Glomerular visceral epithelial cell (primary cell): ENCODE measurements around the gene SERTAD3.
"Not testable (repeated sequence)": the region's sequence is repeated elsewhere in the genome, so short reads cannot be mapped to it uniquely, and the experiment has no call there.

Experiments
- DNase-seq: peaks from one replicate; pipeline ENCODE4 v3.0.0-alpha.2; 2016; ENCODE audit errors: extremely low spot score

The SERTAD3 gene

DNA sequence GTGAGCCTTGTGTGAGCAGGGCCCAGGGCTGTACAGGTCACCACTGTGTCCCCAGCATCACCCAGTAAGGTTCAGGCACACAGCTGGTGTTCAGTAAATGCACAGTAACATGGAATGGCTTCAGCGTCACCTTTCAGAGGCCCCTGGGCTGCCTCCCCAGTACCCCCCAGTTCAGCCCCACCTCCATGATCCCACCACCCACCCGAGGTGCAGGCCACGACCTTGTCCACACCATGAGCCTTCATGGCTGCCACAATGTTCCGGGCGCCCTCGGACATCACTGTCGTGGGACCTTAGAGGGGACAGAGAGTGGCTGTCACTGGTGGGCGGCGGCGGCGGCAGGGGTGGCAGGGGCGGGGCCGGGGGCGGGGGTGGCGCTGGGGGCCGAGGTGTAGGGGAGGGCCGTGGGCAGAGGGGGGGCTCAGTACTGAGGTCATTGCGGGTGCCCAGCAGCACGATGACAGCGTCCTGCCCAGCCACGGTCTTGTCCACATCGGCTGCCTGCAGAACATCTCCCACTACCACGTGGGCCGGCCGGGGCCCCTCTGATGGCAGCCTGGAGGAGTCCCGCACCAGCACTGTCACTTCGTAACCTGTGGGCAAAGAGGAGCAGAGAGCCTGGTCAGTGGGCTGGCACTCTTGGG, 13.9 kb upstream of the SERTAD3 start:
- DNase-seq = no peak

DNA sequence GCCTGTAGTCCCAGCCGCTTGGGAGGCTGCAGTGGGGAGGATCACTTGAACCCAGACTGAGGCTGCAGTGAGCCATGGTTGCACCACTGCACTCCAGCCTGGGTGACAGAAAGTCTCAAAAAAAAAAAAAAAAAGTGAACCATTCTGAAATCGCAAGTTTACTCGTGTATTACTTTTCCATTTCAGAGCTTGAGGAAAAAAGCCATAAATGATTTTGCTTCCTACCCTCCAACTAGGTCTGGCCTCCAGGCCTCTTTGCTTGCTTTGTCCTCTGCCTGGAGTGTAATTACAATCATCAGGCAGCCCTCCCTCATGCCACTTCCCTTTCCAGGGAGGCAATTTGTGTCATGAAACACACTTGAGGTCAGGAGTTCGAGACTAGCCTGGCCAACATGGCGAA, 12.9 kb upstream of the SERTAD3 start:
- DNase-seq = no peak

DNA sequence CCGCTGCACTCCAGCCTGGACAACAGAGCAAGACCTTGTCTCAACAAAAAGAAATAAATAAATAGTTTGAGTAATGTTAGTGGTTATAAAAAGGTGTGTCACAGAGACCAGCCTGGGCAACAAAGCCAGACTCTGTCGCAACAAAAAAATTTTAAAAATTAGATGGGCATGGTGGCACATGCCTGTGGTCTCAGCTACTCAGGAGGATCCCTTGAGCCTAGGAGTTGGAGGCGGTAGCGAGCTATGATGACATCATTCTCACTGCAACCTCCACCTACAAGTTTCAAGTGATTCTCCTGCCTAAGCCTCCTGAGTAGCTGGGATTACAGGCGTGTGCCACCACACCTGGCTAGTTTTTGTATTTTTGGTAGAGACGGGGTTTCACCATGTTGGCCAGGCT, 9.8 kb upstream of the SERTAD3 start:
- peak; percentile 32 for DNase-seq

DNA sequence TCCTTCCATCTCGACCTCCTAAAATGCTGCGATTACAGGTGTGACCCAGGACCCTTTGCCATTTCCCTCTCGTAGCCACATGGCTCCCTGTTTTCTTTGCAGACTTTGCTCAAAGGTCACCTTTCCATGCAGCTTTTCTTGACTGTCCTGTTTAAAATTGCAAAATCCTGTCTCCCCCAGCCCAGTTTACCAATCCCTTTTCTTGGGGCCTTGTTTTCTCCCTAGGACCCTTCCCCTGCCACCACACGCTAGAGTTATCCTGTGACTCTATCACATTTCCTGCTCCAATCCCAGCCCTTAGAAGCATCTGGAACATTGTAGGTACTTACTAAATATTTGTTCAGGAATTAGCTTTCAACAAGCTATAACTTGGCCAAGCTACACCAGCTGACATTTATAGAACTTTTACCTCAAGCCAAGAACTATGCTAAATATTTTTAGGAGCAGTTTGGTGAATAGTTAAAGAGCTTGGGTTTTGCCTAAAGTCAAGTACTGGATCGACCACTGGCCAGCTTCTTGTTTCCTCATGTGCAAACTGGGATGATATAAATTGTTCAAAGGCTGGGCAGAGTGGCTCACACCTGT, 9.1 kb upstream of the SERTAD3 start:
- DNase-seq = no peak

DNA sequence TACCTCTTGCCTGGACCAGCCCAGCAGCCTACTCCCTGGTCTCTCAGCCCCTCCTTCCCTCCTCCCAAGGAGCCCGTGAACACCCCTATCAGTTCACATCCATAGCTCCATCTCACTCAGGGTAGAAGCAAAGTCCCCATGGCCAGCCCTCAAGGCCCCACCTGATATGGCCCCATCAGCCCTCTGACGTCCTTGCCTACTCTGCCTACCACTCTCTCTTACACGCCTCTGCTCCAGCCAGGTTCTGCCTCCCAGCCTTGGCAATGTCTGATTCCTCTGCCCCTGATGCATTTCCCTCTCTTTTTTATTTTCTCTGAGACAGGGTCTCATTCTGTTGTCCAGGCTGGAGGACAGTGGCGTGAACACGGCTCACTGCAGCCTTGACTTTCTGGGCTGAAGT, 7.9 kb upstream of the SERTAD3 start:
- no peak for DNase-seq

DNA sequence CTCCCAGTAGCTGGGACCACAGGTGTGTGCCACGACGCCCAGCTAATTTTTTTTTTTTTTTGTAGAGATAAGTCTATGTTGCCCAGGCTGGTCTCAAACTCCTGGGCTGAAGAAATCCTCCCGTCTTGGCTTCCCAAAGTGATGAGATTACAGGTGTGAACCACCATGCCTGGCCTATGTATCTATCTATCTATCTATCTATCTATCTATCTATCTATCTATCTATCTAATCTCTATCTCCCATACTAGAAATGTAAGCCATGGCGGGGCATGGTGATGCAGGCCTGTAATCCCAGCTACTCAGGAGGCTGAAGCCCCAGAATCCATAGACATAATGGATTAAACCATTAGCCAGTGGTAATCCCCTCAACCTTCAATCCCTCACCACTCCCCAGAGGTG, 6.5 kb upstream of the SERTAD3 start:
- no peak for DNase-seq

DNA sequence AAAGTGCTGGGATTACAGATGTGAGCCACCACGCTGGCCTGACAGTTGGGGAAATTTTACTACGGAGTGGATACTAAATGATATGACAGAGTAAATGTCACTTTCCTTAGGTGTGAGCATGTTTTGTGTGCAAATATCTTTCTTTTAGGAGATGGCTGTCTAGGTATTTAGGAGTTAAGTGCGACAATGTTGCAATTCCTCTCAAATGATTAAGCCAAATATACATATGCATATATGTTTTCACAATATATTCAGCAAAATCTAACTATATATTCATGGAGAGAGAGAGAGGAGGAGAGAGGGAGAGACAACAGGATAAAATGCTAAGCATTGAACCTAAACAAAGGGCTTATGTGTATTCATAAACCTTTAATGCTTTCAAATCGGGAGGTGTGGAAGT, 5.4 kb upstream of the SERTAD3 start:
- DNase-seq = no peak

DNA sequence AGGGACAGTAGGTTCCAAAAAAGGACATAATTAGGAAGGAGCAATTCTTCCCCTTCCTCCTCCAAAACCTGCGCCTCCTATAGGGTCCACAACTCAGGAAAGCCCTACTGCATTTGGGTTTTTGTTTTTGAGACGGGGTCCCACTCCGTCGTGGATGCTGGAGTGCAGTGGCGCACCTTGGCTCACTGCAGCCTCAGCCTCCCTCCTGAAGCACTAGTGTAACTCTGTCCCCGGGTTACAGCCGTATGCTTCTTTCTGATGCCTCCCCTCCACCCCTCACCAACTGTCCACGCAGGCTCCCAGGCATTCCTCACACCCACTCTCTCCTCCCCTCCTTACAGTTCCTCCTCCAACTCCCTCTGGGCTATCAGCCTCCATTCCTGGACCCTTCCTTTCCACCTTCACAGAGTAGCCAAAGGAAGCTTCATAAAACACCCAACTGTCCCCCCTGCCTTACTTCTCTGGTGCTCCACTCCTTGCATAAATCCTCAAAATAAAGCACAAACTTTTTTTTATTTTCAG, 2.2 kb upstream of the SERTAD3 start:
- DNase-seq = no peak

DNA sequence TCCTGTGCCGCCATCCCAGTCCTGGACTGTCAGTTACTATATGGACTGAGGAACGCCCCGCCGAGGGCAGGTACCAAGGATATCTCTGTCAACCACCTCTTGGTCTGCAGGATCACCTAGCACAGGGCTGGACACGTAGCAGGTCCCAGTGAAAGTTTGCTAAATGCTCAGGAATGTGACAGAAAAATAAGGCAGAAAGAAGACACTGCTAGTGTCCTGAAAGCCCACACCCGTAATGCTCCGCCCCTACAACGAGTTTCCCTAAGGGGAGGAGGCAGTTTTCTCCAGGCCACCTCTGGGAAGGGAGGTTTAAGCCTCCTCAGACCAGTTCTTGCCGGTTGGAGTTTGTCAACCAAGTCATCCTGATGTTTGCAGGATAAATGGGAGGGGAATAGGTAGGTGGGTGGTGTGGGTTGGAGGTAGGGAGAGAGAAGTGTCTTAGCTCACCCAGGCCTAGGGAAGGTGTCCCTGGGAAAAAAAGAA, 1.7 kb upstream of the SERTAD3 start:
- DNase-seq = peak; percentile 18

DNA sequence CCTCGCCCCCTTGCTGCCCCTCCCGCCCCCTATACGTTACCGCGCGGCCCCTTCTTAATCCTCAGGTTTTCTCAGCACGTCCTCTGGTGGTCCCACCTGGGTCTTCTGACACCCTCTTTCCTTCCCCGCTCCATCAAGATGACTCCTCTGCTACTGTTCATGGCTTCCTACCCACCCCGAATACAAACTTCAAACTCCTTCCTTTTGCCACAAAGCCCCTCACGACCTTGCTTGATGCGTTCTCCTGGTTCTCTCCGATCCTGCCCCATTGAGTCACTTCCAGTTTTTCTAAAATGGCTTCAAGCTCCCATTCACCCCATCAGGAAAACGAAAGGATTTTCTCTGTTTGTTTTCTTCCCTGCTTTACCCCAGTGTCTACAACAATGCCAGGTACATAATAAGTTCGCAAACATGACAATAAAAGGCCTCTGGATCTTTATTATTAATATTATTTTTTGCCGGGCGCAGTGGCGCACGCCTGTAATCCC, 734 bp upstream of the SERTAD3 start:
- DNase-seq = no peak

DNA sequence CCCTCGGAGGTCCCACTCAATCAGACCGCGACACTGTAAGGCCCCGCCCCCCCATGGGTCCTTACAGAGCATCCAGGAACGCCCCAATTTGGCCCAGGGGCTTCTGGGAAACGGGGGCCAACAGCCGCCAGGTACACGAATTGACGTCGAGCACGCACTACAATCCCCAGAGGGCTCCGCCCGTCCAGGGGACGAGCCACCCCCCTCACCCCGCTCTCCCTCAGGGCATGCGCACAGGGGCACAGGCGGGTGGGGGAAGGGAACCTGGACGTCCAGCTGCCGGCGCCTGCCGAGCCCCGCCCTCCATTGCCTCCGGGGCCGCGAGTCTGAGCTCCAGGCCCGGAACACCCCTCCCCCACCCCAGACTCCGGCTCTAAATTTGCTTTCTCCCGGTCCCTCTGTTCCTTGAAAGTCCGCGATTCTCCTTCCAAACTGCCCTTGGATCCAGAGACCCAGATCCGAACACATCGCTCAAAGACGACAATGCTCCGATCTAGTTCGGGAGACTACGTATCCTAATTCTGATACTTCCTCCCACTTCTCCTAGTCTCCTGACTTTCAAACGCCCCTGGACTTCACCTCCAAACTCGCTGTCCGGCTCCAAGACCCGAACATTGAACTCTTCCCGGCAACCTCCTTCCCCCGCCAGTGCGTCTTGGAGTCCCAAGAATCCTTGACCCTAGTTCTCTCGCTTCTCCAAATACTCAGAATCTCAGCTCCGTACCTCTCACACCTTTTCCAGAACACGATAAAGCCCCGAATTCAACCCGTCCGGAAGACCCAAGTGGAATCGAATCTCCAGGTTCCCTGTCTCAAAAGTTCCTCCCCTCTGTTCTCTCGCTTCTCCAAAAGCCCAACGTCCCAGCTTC, 770 bp downstream of the SERTAD3 start:
- DNase-seq = peak; percentile 100

DNA sequence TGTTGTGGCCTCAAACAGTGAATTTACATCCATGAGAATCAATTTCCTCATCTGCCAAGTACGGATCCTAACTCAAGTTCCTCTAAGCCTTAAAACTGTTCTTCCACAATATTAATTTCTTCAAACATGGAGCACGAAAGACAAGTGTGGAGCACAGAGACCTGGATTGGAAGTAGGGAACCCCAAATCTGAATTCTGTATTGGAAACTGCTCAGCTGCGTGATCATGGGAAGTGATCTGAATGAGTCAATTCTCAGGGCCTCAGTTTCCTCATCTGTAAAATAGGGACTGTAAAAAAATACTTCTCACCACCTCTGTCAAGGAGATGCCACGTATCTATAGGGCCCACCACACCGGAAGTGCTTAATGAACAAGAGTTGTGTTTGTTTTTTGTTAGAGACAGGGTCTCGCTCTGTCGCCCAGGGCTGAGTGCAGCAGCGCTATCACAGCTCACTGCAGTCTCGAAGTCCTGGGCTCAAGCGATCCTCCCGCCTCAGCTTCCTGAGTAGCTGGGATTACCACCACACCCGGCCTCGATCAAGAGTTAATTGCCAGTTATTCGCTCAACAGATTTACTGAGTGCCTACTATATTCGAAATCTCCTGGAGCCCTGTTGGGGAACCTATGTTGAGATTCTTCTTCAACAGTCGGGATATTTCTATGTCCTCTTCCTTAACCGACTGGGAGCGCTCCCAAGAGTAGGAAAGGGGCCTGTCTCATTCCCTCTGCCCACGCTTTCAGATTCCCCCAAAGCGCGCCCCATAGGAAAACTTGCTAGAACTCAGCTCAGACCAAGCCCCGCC, 1.6 kb downstream of the SERTAD3 start:
- DNase-seq = no peak

DNA sequence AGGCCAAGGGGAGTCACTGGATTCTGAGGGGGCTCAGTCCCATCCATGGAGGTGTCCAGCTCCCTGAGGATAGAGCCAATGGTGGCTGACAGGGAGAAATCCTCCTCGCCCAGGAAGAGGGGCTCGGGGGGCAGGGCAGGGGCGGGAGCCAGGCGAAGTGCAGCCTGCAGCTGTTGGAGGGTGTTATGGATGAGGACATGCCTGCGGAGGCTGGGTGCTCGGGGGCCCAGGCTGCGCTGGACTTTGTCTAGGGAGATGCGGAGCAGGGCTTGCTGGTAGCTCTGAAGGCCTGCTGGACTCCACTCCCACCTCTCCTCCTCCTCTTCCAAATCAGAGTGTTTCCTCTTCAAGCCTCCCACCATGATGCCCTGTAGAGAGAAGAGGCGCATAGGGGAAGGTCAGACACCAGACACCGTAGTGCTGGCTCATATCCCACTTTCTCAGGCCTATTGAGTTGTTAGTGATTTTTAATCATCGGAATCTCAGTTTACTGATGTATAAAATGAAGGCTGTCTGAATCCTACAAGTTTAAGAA, 2.3 kb downstream of the SERTAD3 start:
- DNase-seq = no peak

DNA sequence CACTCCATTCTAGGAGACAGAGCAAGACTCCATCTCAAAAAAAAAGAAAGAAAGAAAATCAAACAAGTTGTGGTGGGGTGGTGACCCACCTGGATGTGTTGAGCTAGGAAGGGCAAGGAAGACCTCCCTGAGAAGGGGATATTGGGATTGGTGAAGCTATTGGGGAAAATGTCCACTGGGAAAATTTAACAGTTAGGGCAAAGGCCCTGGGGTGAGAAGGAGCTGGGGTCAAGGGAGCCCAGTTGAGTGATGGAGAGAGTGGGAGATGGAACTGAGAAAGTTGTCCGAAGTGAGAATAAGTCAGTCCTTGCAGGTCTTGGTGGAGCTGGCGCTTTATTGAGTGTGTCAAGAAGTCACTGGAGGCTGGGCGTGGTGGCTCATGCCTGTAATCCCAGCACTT, 5.9 kb downstream of the SERTAD3 start:
- DNase-seq = no peak

DNA sequence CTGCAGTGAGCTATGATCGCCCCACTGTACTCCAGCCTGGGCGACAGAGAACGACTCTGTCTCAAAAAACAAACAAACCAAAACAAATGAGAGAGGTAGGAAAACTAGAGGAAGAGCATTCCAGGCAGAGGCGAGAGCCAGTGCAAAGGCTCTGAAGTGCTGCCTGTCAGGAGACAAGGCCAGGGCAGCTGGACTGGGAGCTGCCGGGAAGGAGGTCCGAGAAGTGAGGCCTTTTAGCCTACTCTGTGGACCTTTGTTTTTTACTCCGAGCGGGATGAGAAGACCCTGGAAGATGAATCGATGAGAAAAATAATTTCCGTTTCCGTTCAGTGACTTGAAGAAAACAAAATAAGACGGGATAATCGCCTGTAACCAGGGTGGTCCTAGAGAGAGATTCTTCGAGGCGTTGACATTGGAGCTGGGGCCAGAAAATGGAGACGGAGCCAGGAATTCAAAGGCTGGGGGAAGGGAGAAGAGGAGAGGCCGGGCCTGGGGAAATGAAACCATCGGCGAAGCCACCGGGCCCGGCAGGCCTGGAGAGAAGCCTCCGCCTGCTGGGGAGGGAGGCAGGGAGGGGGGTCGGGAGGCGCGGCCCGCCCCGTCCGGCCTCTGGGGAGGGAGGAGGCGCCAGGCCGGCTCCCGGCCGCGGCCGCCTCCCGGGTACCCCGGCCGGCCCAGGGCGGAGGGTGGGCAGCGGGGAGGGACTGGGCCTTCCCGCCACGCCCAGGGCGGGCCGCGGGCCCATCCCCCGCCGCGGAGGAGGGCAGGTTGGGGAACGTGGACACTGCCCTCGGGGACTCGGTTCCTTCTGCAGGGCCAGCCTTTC, 10.5 kb downstream of the SERTAD3 start:
- peak; percentile 95 for DNase-seq

DNA sequence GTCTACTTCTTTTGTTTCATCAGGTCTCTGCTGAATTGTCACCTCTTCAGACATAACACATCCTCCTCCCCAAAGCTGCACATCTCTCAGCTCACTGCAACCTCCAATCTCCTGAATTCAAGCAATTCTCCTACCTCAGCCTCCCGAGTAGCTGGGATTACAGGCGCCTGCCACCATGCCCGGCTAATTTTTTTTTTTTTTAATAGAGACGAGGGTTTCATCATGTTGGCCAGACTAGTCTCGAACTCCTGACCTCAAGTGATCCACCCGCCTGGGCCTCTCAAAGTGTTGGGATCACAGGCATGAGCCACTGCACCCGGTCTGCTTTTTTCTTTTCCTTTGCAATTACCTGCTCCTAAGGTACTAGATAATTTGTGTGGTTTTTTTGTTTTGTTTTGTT, 11.4 kb downstream of the SERTAD3 start:
- not testable (repeated sequence) for DNase-seq

DNA sequence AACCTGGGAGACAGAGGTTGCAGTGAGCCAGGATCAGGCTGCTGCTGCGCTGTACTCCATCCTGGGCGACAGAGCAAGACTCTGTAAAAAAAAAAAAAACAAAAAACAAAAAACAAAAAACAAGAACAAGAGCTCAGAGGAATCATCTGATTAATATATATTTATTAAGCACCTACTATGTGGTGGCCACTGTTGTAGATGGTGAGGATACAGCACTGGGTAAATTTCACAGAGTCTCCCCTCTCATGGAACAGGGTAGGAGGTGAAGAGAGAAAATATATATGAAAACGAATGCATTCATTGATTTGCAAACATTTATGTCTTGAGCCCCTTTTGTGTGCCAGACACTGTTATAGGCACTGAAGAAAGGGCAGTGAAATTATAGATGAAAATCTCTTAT, 12.4 kb downstream of the SERTAD3 start:
- no peak for DNase-seq

DNA sequence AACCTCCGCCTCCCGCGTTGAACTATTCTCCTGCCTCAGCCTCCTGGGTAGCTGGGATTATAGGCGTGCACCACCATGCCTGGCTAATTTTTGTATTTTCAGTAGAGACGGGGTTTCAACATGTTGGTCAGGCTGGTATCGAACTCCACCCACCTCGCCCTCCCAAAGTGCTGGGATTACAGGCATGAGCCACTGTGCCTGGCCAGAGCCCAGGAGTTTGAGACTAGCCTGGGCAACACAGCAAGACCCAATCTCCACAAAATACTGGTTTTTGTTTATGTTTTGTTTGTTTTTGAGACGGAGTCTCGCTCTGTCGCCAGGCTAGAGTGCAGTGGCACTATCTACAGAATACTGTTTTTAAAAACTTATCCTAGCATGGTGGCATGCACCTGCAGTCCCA, 13.9 kb downstream of the SERTAD3 start:
- not testable (repeated sequence) for DNase-seq

DNA sequence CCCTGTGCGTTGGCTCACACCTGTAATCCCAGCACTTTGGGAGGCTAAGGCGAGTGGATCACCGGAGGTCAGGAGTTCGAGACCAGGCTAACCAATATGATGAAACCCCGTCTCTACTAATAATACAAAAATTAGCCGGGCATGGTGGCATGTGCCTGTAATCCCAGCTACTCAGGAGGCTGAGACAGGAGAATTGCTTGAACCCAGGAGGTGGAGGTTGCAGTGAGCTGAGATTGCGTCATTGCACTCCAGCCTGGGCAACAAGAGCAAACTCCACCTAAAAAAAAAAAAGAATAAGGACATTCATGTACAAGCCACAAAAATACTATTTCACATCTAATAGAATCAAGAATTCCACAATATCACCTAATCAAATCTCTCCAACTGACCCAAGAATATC, 15.9 kb downstream of the SERTAD3 start:
- DNase-seq = not testable (repeated sequence)
